Gastroesophageal sphincter (tissue), 4 donors: ENCODE data around the gene NRP1. TPM values are rescaled to one million over a fixed set of nuclear protein-coding genes. Genes with fewer than 3 reads are reported as not detected.

Experiments
- ATAC-seq: fragments of 150-250 bp; one replicate; pipeline ENCODE4 v1.9.1; 2016; ENCODE audit warnings: mild to moderate bottlenecking, moderate library complexity
- H3K27ac ChIP-seq, 4 donors: fragments of 200-600 bp; sonication (generic) in 3 of 4; 1 replicate in 3 of 4; 2 replicates in 1 of 4; pipeline ENCODE4 v1.5.1; 2016 to 2019
- H3K27me3 ChIP-seq: fragments of 200-600 bp; sonication (generic); one replicate; pipeline ENCODE4 v1.5.1; 2019
- H3K36me3 ChIP-seq, 2 donors: fragments of 200-600 bp; sonication (generic); one replicate each; pipeline ENCODE4 v1.5.1; 2019; ENCODE audit warnings: control low read depth in 1 of 2
- H3K4me1 ChIP-seq, 3 donors: fragments of 200-600 bp; sonication (generic); 1 replicate in 2 of 3; 2 replicates in 1 of 3; pipeline ENCODE4 v1.5.1; 2016 to 2019; ENCODE audit warnings: control low read depth in 2 of 3
- H3K4me3 ChIP-seq, 2 donors: fragments of 200-600 bp; sonication (generic); one replicate each; pipeline ENCODE4 v1.5.1; 2019; ENCODE audit warnings: mild to moderate bottlenecking in 1 of 2, moderate library complexity in 1 of 2
- H3K9me3 ChIP-seq, 3 donors: fragments of 200-600 bp; sonication (generic); one replicate each; pipeline ENCODE4 v1.5.1; 2017 to 2019; ENCODE audit warnings: control low read depth in 2 of 3
- EP300 ChIP-seq: sonication (generic); formaldehyde crosslinking; IDR thresholded peaks from one replicate; pipeline ENCODE4 v1.6.1; 2017; ENCODE audit warnings: antibody characterized with exemption, mild to moderate bottlenecking
- POLR2A ChIP-seq, 2 donors: fragments of 450-650 bp; IDR thresholded peaks; one replicate each; pipeline ENCODE4 v1.6.1; 2017; ENCODE audit warnings: antibody characterized with exemption in 2 of 2, mild to moderate bottlenecking in 2 of 2, moderate library complexity in 1 of 2
- POLR2AphosphoS5 ChIP-seq: sonication (generic); formaldehyde crosslinking; IDR thresholded peaks from one replicate; pipeline ENCODE4 v1.6.1; 2017; ENCODE audit warnings: antibody characterized with exemption
- WGBS, 2 donors: methylation state at CpG; one replicate each; pipeline ENCODE4 v1.1.5; 2018; ENCODE audit warnings: low coverage in 1 of 2; 5-methylcytosine and 5-hydroxymethylcytosine counted together
- total RNA-seq, 4 donors: library from RNA; depleted of rRNA; stranded (reverse); fragments of >200 nt; gene quantifications; one replicate each; pipeline ENCODE4 v1.1.0, GENCODE V29; 2016
- TF ChIP-seq, protein P1 (sequence below), 4 experiments: fragments of 200-600 bp in 2 of 4; fragments of 450-650 bp in 2 of 4; sonication (generic) in 1 of 4; IDR thresholded peaks; one replicate each; pipeline ENCODE4 v1.5.1; 2017 to 2019; ENCODE audit warnings: antibody characterized with exemption in 4 of 4, mild to moderate bottlenecking in 2 of 4, moderate library complexity in 2 of 4

Gene NRP1
- total RNA-seq, 4 donors from 2014 or later, result 43.4 to 95.4 (median 52.7) TPM

DNA sequence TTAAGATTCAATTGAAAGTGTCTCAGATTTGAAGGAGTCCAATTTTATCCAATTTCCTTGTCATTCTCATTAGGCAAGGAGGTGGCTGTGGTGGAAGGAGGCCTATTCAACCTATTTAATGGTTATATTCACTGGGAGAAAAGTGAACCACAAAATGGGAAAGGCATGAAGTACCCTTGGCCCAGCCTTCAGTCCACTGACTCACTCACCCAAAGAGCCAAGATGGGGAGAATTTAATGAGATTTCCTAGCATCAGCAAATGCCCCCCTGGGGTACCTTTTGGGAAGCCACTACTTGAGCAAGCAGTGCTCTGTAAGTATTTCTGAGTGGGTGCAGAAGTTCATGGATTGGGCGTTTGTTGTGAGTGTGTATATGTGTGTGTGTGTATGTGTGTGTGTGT, 144.1 kb downstream of the NRP1 start:
- H3K4me1 ChIP-seq, result peaks cover 5 to 28% (median 11%) of the 10 kb centered on the region in 3 donors
- WGBS, 2 donors, result 80 to 100% methylated on average over 1 of the region's 1 CpG
- peaks cover 0 to 40% of the 10 kb centered on the region in 2 donors for H3K36me3 ChIP-seq
- ATAC-seq, result no peak
- no peak overlapping the region for H3K27ac ChIP-seq
- no peaks in the 10 kb centered on the region for H3K9me3 ChIP-seq
- H3K27me3 ChIP-seq, result no peaks in the 10 kb centered on the region
- H3K4me3 ChIP-seq, result no peak overlapping the region
- TF ChIP-seq POLR2AphosphoS5, result no peak
- TF ChIP-seq EP300, result no peak
- TF ChIP-seq, protein P1, sequence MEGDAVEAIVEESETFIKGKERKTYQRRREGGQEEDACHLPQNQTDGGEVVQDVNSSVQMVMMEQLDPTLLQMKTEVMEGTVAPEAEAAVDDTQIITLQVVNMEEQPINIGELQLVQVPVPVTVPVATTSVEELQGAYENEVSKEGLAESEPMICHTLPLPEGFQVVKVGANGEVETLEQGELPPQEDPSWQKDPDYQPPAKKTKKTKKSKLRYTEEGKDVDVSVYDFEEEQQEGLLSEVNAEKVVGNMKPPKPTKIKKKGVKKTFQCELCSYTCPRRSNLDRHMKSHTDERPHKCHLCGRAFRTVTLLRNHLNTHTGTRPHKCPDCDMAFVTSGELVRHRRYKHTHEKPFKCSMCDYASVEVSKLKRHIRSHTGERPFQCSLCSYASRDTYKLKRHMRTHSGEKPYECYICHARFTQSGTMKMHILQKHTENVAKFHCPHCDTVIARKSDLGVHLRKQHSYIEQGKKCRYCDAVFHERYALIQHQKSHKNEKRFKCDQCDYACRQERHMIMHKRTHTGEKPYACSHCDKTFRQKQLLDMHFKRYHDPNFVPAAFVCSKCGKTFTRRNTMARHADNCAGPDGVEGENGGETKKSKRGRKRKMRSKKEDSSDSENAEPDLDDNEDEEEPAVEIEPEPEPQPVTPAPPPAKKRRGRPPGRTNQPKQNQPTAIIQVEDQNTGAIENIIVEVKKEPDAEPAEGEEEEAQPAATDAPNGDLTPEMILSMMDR (IDR thresholded peaks at IDR 0.05), result no peak
- TF ChIP-seq POLR2A (IDR thresholded peaks at IDR 0.05), result no peak

DNA sequence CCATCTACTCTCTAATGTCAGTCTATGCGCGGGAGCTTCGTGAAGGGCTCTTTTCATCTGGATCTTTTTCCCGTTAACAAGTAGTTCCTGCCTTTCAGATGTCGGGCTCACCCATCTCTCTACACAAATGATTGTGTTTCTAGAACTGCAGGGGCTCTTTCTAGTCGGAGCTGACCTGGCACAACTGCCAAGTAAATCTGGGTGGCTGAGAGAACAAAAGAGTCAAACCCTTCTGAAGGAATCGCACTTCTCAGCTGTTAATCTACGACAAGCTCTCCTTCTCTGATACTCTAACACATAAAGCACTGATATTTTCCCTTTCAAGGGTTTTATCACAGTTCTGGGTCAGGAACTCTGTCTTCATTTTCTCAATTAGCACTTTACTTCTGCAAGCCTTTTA, 144.7 kb downstream of the NRP1 start:
- TF ChIP-seq, protein P1 (IDR thresholded peaks at IDR 0.05), result no peak
- TF ChIP-seq POLR2AphosphoS5, result no peak
- TF ChIP-seq EP300, result no peak
- no peak for TF ChIP-seq POLR2A (IDR thresholded peaks at IDR 0.05)
- Histone ChIP-seq H3K27me3 (no peaks in the 10 kb centered on the region), H3K36me3 (peaks cover 0 to 41% of the 10 kb centered on the region in 2 donors), H3K4me1 (peaks cover 5 to 23% (median 11%) of the 10 kb centered on the region in 3 donors), H3K9me3 (no peaks in the 10 kb centered on the region), H3K27ac (no peak overlapping the region), H3K4me3 (no peak overlapping the region)
- ATAC-seq, result no peak
- 74 to 84% methylated on average over 8 of the region's 8 CpGs for WGBS, 2 donors

DNA sequence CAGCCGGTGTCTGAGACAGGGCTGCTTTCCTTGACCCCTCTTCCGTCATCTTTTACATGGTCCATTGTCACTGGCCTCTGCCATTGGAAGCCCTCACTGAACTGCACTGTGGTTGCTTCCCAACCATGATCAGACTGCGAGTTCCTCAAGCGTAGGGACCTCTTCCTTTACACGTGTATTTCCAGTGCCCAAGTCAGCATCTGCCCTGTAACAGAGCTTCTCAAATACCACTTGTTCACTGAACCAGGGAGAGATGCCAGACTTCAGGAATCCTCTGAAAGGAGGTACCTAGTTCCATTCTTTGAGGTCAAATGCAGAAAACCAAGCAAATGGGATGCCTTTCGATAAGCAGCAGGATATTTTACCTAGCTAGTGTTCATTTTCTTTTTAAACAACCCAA, 145.1 kb downstream of the NRP1 start:
- Histone ChIP-seq H3K9me3 (no peaks in the 10 kb centered on the region), H3K4me1 (peaks cover 5 to 19% (median 10%) of the 10 kb centered on the region in 3 donors), H3K36me3 (peaks cover 0 to 44% of the 10 kb centered on the region in 2 donors), H3K4me3 (no peak overlapping the region), H3K27me3 (no peaks in the 10 kb centered on the region), H3K27ac (no peak overlapping the region)
- no peak for ATAC-seq
- no peak for TF ChIP-seq EP300
- no peak for TF ChIP-seq POLR2AphosphoS5
- TF ChIP-seq, protein P1 (IDR thresholded peaks at IDR 0.05), result no peak
- no peak for TF ChIP-seq POLR2A (IDR thresholded peaks at IDR 0.05)
- WGBS, 2 donors, result 86 to 94% methylated on average over 3 to 6 of the region's 6 CpGs

DNA sequence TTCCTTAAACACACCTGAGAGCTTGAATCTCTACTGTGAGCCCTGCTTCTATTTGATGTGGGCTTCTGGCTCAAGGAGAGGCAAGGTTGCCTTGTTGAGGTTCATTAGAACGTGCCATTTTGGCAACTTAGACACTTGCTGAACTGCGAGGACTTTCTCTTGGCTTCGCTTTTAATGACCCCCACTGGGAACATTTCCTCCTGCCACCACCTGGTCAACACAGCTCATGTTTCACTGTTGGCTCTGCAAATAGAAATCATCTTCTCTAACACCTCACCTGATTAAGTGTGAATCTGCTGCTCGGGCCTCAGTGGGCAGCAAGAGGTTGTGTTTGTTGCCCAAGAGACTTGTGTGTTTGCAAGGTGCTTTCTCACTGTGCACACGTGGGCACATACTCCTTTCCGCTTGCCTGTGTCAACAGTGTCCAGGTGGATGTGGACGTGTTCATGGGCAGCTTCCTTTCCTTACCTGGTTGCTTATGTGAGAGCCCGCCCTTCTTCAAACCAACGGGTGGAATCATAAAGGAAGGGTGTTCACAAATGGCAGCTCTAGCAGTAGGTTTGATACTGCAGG, 147.0 kb downstream of the NRP1 start:
- no peak overlapping the region for H3K4me3 ChIP-seq
- H3K36me3 ChIP-seq, result peaks cover 0 to 63% of the 10 kb centered on the region in 2 donors
- peaks cover 0 to under 1% (median 0%) of the 10 kb centered on the region in 3 donors for H3K4me1 ChIP-seq
- no peaks in the 10 kb centered on the region for H3K9me3 ChIP-seq
- 82 to 93% methylated on average over 3 to 8 of the region's 9 CpGs for WGBS, 2 donors
- TF ChIP-seq POLR2A (IDR thresholded peaks at IDR 0.05) (no peak), EP300 (no peak), POLR2AphosphoS5 (no peak)
- TF ChIP-seq, protein P1 (IDR thresholded peaks at IDR 0.05), result no peak
- no peak for ATAC-seq
- H3K27ac ChIP-seq, result no peak overlapping the region
- H3K27me3 ChIP-seq, result no peaks in the 10 kb centered on the region

DNA sequence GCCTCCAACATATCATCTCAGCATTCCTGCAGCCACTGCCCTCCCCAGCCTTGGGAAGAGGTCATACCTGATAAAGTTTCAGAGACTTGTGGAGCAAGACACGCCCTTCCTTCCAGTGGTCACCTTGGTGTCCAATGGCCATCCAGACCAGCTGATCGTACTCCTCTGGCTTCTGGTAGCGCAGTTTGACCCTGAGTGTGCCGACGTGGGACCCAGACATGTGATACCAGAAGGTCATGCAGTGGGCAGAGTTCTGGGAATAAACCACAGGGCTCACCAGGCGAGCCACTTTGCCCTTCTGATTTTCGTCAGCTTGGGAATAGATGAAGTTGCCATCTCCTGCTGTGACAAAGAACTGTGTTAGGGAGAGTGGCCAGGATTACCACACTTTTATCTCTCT, 148.3 kb downstream of the NRP1 start:
- 81 to 100% methylated on average over 1 to 3 of the region's 7 CpGs for WGBS, 2 donors
- Histone ChIP-seq H3K27me3 (no peaks in the 10 kb centered on the region), H3K36me3 (peaks cover 0 to 76% of the 10 kb centered on the region in 2 donors), H3K4me1 (no peaks in the 10 kb centered on the region), H3K9me3 (no peaks in the 10 kb centered on the region), H3K27ac (no peak overlapping the region), H3K4me3 (no peak overlapping the region)
- no peak for TF ChIP-seq POLR2A (IDR thresholded peaks at IDR 0.05)
- TF ChIP-seq POLR2AphosphoS5, result no peak
- TF ChIP-seq, protein P1 (IDR thresholded peaks at IDR 0.05), result no peak
- TF ChIP-seq EP300, result no peak
- no peak for ATAC-seq
